OCI-LY3 (cell line): ENCODE data around the gene VASH1.

Source experiments
- EZH2phosphoT487 ChIP-seq: fragments of 200-600 bp; shearing (Covaris generic); IDR thresholded peaks from 2 replicates; pipeline ENCODE4 v1.6.1; 2018; ENCODE audit warnings: antibody characterized with exemption, mixed run types, low read depth
- TF ChIP-seq, protein P1 (sequence below): fragments of 200-600, 300-600 bp; sonication (generic); IDR thresholded peaks from 2 replicates; pipeline ENCODE4 v1.5.1; 2014; ENCODE audit warnings: antibody characterized with exemption, low read length, low read depth

DNA sequence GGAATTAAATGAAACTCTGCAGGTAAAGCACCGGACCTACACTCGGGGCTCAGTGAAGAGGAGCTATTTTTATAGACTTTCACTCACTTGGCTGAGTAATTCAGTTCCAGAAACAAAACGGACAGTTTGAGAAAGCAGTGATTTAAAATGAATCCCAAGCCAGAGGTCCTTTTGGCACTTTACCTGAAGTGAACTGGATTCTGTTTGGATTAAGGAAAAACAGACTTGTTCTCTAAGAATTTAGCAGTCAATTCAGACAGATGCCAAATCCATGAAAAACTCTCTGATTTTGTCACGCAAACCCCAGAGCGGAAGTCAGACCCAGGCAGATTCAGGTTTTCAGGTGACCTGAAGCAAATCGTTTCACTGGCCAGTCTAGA is 4.9 kb upstream of the VASH1 start:
- no peak for TF ChIP-seq EZH2phosphoT487
- TF ChIP-seq, protein P1, sequence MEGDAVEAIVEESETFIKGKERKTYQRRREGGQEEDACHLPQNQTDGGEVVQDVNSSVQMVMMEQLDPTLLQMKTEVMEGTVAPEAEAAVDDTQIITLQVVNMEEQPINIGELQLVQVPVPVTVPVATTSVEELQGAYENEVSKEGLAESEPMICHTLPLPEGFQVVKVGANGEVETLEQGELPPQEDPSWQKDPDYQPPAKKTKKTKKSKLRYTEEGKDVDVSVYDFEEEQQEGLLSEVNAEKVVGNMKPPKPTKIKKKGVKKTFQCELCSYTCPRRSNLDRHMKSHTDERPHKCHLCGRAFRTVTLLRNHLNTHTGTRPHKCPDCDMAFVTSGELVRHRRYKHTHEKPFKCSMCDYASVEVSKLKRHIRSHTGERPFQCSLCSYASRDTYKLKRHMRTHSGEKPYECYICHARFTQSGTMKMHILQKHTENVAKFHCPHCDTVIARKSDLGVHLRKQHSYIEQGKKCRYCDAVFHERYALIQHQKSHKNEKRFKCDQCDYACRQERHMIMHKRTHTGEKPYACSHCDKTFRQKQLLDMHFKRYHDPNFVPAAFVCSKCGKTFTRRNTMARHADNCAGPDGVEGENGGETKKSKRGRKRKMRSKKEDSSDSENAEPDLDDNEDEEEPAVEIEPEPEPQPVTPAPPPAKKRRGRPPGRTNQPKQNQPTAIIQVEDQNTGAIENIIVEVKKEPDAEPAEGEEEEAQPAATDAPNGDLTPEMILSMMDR, result no peak
